Activated T-cell treated with anti-CD3 and anti-CD28 coated beads, Interleukin-2, amount 50 U/mL, for 48 hours (primary cell): Measurements from ENCODE around the gene KRTAP5-1.
A peak's percentile ranks its signal among the peaks of the same experiment; 100 is the strongest.

Experiments used
- DNase-seq, 2 experiments: peaks; one replicate each; pipeline ENCODE4 v3.0.0-alpha.2; 2020

Gene KRTAP5-1

DNA sequence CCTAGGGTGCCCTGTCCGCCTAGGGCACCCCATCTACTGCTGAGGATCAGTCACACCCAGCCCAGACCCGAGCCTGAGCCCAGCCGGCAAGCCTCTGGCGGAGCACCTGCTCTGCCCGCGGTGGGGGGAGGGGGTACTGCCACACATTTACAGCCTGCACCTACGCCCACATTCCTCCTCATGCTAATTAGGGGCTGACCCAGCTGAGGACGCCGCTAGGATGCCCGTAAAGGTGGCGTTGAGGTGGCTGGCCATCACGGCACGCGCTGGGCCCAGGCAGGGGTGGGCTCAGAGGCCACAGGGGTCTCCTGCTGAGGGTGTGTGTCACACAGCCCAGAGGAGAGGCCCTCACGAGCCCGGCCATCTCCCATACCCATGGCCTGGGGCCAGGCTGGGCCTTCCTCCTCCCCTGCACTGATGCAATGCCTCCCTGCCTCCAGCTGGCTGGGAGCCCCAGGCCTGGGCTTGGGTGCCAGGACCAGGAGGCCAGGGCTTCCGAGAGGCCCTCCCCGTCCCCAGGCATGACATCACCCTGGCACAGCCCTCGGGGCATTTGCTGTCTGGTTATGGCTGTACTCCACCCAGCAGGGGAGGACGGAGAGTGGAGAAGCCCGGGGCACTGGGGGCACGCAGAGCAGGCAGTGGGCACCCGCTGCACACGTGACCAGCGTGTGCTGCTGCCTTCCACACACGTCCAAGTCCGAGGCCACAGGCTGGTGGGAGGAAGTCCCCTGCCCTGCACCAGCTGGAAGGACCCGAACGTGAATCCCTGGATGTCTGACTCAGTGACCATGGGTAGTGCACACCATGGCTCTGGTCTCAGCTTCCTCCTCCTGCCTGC, 25.8 kb downstream of the KRTAP5-1 start:
- no peak for DNase-seq

GRCh38 chr11:1558775-1559110, 26.3 kb downstream of the KRTAP5-1 start:
- DNase-seq: no peak

GRCh38 chr11:1557904-1558774, 26.9 kb downstream of the KRTAP5-1 start:
- no peak for DNase-seq

GRCh38 chr11:1557051-1557884, 27.8 kb downstream of the KRTAP5-1 start:
- no peak for DNase-seq

DNA sequence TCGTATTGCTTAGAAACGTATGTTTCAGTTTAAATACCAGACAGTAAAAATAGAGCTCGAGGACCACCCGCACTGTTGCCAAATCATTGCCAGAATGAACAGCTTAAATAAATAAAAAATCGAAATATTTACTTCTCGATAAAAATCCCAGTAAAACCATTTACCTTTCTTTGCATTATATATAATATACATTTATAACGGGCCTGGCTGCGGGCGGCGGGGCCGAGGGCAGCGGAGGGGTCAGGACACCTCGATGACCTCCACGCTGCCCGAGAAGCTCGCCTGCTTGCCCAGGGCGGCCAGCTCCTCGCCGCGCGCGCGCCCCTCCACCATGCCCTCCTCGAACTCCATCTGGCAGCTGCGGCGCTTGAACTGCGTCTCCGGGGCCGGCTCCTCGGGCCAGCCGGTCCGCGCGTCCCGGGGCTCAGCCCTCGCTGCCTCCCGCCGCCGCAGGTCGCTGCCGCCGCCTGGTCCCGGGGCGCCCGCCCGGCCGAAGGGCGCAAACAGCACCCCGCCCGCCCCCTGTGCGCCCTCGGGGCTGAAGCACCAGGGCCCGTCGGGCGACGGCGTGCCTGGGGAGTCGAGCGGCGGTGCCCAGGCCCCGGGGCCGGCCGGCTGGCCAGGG, 28.7 kb downstream of the KRTAP5-1 start:
- no peak for DNase-seq

DNA sequence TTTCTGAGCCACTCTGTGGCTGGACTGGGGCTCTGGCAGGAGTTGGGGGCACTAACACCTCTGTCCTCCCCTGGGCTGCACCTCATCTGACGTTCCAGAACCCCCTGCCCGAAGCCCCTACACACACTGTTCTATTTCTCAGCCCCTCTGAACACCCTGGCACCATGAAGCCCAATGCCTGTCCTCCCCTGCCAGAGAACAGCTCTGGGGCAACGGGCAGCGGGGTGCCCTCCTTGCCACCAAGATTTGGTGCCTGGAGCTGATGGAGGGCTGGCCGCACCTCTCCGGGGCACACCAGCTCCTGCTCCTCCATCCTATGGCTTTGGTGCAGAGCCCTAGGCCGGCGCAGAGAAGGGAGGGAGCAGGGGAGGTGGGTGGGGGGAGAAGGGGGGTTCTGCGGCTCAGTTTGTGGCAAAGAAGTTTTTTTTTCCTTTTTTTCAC, 29.4 kb downstream of the KRTAP5-1 start:
- no peak for DNase-seq

GRCh38 chr11:1554981-1555712, 29.9 kb downstream of the KRTAP5-1 start:
- DNase-seq: no peak

- DNase-seq: no peak
Measured at GRCh38 chr11:1553808-1554594, 31.1 kb downstream of the KRTAP5-1 start.

DNA sequence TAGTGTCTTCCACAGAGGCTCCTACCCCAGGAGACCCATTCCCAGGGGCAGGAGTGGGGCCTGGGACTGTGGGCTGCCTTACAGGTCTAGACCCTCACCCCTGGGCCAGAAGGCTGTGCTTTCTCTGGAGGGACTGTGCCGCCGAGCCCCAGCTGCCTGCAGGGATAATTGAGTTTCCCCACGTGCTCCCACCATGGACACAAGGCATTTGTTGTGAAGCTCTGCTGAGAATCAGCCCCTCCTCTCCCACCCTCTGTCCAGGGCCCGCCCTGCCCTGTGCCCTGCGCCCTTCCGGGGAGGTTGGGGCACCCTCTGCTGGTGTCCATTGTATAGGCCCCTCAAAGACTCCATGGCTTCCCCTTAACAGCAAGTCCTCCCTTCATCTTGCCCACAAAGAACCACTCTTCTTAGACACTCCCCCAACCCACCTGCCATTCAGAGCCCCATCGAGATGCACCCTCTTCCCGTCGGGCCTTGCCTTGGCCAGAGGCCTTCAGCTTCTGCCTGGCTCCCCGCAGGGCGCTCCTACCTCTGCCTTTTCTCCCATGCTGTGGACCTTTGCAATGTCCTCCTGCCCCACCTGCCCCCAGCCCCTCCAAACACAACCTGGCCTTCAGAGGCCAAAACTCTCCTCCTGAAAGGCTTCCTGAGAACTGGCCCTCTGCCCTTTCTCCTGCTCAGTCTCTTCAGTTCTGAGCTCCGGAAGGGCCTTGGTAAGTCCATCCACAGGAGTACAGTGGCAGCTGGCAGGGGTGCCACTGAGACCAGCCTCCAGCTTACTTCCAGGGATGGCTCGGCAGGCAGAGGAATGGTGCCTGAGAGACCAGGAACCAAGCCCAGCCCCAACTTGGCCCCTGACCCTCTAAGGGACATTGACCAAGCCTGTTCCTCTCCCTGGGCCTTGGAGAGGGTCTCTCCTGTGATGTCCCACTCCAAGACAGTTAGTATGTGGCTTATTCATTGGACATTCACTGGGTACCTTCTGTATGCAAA, 35.4 kb downstream of the KRTAP5-1 start:
- DNase-seq: no peak

DNA sequence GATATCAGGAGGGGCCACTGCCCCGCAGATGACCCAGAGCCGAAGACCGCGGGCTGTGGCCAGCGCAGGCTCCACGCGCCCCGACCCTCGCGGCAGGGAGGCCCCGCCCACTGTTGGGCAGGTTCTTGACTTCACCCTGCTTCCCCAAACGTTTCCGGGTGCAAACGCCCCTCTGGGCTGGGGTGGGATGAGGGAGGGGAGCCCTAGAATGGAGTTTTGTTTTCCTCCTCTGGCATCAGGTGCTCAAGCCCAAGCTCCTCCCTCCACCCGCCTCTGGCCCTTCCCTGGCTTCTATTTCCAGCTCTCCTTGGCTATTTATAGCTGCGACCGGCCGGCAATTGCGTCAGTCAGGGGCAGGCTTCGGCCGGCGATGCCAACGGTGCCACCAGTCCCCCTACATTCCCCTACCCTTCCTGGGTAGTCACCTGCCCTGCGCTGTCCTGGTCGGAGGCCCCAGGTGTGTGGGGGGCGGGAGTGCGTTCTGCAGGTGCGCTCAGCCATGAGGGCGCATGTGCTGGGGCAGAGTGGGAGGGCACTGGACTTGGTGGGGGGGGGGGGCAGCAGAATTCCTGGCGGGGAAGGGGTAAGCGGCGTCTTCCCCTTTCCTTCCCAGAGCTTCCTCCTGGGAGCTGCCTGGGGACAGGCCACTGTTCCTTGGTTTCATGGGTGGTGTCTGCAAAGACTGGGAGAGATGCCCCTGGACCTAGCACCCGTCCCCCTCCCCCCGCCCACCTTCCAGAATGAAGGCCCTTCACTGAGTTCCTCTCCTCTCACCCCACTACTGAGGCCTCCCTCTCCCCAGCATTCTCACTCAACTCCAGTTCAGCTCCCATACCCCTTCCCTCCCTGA, 36.6 kb downstream of the KRTAP5-1 start:
- DNase-seq: no peak

GRCh38 chr11:1547467-1548098, 37.5 kb downstream of the KRTAP5-1 start:
- DNase-seq: no peak

- DNase-seq: peak; percentile 60 to 71
Measured at GRCh38 chr11:1546536-1547466, 38.3 kb downstream of the KRTAP5-1 start.

DNA sequence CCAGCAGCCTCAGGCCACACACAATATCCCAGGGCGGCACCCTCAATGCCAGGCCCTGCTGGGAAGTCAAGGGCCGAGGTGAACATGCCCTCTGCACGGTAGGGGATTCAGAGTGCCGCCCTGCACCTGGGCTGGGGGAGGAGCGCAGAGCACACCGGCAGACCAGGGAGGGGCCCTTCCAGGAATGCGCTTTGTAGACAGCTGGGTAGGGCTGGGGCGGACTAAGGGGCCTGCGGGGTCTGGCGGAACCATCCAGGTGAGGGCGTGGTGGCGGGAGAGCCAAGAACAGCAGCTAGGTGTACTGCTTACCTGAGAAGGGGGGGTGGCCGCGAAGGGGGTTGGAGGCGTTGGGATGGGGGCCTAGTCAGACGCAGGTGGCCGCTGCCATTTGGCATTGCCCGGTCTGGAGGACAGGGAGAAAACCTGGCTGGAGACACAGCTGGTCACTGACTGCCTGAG, 39.0 kb downstream of the KRTAP5-1 start:
- no peak for DNase-seq

- no peak for DNase-seq
Measured at GRCh38 chr11:1545432-1545831, 39.7 kb downstream of the KRTAP5-1 start.

- no peak for DNase-seq
Measured at GRCh38 chr11:1544536-1544935, 40.5 kb downstream of the KRTAP5-1 start.

- DNase-seq: no peak
Measured at GRCh38 chr11:1543606-1544263, 41.3 kb downstream of the KRTAP5-1 start.
